Testis (tissue), 2 donors: ENCODE results near the gene LPP.

Experiments used
- POLR2A ChIP-seq: fragments of 450-650 bp; IDR thresholded peaks from one replicate; pipeline ENCODE4 v1.6.1; 2017; ENCODE audit warnings: antibody characterized with exemption, mild to moderate bottlenecking, moderate library complexity
- TF ChIP-seq, protein P1 (sequence below), 3 experiments: fragments of 450-650 bp in 2 of 3; fragments of 200-600 bp in 1 of 3; sonication (generic) in 1 of 3; IDR thresholded peaks; one replicate each; pipeline ENCODE4 v1.5.1; 2016 to 2019; ENCODE audit warnings: antibody characterized with exemption in 3 of 3, mild to moderate bottlenecking in 2 of 3, moderate library complexity in 1 of 3

DNA sequence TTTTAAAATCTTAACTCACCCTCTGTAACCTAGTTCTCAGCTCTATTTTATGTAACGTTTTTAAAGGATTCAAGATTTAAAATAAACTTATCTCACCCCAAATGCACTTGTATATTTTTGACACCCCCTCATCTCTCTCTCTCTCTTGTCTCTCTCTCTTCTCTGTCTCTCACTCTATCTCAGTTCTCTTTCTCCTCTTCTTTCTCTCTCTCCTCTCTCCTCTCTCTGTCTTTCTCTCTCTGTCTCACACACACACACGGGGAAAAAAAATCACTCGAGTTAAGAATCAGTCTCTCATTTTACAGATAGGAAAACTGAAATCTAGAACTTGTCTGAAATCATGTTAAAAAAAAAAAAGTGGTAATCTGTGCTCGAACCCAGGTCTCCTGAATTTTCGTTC lies 108.5 kb downstream of the LPP start:
- TF ChIP-seq, protein P1, sequence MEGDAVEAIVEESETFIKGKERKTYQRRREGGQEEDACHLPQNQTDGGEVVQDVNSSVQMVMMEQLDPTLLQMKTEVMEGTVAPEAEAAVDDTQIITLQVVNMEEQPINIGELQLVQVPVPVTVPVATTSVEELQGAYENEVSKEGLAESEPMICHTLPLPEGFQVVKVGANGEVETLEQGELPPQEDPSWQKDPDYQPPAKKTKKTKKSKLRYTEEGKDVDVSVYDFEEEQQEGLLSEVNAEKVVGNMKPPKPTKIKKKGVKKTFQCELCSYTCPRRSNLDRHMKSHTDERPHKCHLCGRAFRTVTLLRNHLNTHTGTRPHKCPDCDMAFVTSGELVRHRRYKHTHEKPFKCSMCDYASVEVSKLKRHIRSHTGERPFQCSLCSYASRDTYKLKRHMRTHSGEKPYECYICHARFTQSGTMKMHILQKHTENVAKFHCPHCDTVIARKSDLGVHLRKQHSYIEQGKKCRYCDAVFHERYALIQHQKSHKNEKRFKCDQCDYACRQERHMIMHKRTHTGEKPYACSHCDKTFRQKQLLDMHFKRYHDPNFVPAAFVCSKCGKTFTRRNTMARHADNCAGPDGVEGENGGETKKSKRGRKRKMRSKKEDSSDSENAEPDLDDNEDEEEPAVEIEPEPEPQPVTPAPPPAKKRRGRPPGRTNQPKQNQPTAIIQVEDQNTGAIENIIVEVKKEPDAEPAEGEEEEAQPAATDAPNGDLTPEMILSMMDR (IDR thresholded peaks at IDR 0.05): no peak
- TF ChIP-seq POLR2A: no peak
